Fibroblast of skin of back (primary cell): ENCODE data around the gene PLXDC1.
"Not testable (repeated sequence)": the region's sequence is repeated elsewhere in the genome, so short reads cannot be mapped to it uniquely, and the experiment has no call there.

Experiments
- DNase-seq: peaks from one replicate; pipeline ENCODE4 v3.0.0-alpha.2; 2013

The PLXDC1 gene

GRCh38 chr17:39181303-39181702, 29.9 kb upstream of the PLXDC1 start:
- DNase-seq, result no peak

GRCh38 chr17:39178536-39178935, 27.1 kb upstream of the PLXDC1 start:
- peak; percentile 50 for DNase-seq

- DNase-seq, result peak; percentile 35
Measured at GRCh38 chr17:39177256-39177655, 25.8 kb upstream of the PLXDC1 start.

- DNase-seq, result no peak
Measured at GRCh38 chr17:39175695-39176093, 24.3 kb upstream of the PLXDC1 start.

- peak; percentile 64 for DNase-seq
Measured at GRCh38 chr17:39174920-39175694, 23.7 kb upstream of the PLXDC1 start.

GRCh38 chr17:39173526-39174274, 22.3 kb upstream of the PLXDC1 start:
- DNase-seq, result no peak

GRCh38 chr17:39173080-39173479, 21.6 kb upstream of the PLXDC1 start:
- DNase-seq, result no peak

GRCh38 chr17:39171933-39172332, 20.5 kb upstream of the PLXDC1 start:
- DNase-seq, result no peak

- DNase-seq, result no peak
Measured at GRCh38 chr17:39170558-39170957, 19.1 kb upstream of the PLXDC1 start.

- DNase-seq, result no peak
Measured at GRCh38 chr17:39170109-39170508, 18.7 kb upstream of the PLXDC1 start.

GRCh38 chr17:39169518-39169917, 18.1 kb upstream of the PLXDC1 start:
- DNase-seq, result no peak

GRCh38 chr17:39169101-39169500, 17.7 kb upstream of the PLXDC1 start:
- DNase-seq, result no peak

- not testable (repeated sequence) for DNase-seq
Measured at GRCh38 chr17:39168503-39168902, 17.1 kb upstream of the PLXDC1 start.

- no peak for DNase-seq
Measured at GRCh38 chr17:39167476-39167875, 16.0 kb upstream of the PLXDC1 start.

GRCh38 chr17:39166437-39167335, 15.2 kb upstream of the PLXDC1 start:
- DNase-seq, result no peak

GRCh38 chr17:39165841-39166349, 14.5 kb upstream of the PLXDC1 start, which contains the start of gene ARL5C:
Gene ARL5C, minus strand, starts transcription at chr17:39166161. Its CDS starts 401 bp downstream, at chr17:39165760.
- DNase-seq, result no peak

- no peak for DNase-seq
Measured at GRCh38 chr17:39165178-39165840, 13.9 kb upstream of the PLXDC1 start.

- peak; percentile 92 for DNase-seq
Measured at GRCh38 chr17:39164675-39165143, 13.3 kb upstream of the PLXDC1 start.

- DNase-seq, result no peak
Measured at GRCh38 chr17:39161962-39162361, 10.5 kb upstream of the PLXDC1 start.

- DNase-seq, result no peak
Measured at GRCh38 chr17:39158623-39159022, 7.2 kb upstream of the PLXDC1 start.

- peak; percentile 46 for DNase-seq
Measured at GRCh38 chr17:39156491-39156890, 5.1 kb upstream of the PLXDC1 start.

GRCh38 chr17:39155654-39156053, 4.2 kb upstream of the PLXDC1 start:
- no peak for DNase-seq
